OCI-LY3 (cell line): Measurements from ENCODE around the gene PRKG2.

ENCODE experiments used
- H2AFZ ChIP-seq: fragments of 200-600, 300-600 bp; shearing (Covaris generic); 2 replicates; pipeline ENCODE4 v1.6.0; 2014; ENCODE audit warnings: antibody characterized with exemption, low read depth, low read length
- H3K27ac ChIP-seq: fragments of 200-600, 300-600 bp; sonication (generic); 2 replicates; pipeline ENCODE4 v1.5.1; 2014; ENCODE audit warnings: mild to moderate bottlenecking, low read length, moderate library complexity, mixed read lengths
- H3K27me3 ChIP-seq: fragments of 200-600, 300-600 bp; sonication (generic); 2 replicates; pipeline ENCODE4 v1.6.1; 2014; ENCODE audit warnings: low read depth, low read length, mixed read lengths
- H3K36me3 ChIP-seq: fragments of 200-600, 300-600 bp; sonication (generic); replicated peaks from 2 replicates; pipeline ENCODE3; 2014; ENCODE audit warnings: low read depth, low read length, mixed read lengths
- H3K4me1 ChIP-seq: fragments of 300-600, 200-600 bp; sonication (generic); 2 replicates; pipeline ENCODE4 v1.6.1; 2014; ENCODE audit warnings: low read length, mixed read lengths
- H3K4me2 ChIP-seq: fragments of 200-600, 300-600 bp; sonication (generic); 2 replicates; pipeline ENCODE4 v1.6.1; 2014; ENCODE audit warnings: low read length, mixed read lengths
- H3K4me3 ChIP-seq: fragments of 300-600, 200-600 bp; sonication (generic); 2 replicates; pipeline ENCODE4 v1.5.1; 2014; ENCODE audit warnings: antibody characterized with exemption, mild to moderate bottlenecking, low read length, moderate library complexity
- H3K79me2 ChIP-seq: fragments of 300-600, 200-600 bp; shearing (Covaris generic); 2 replicates; pipeline ENCODE4 v1.6.1; 2014; ENCODE audit warnings: mild to moderate bottlenecking, low read length, mixed read lengths
- H3K9ac ChIP-seq: fragments of 300-600, 200-600 bp; shearing (Covaris generic); 2 replicates; pipeline ENCODE4 v1.6.0; 2014; ENCODE audit warnings: mild to moderate bottlenecking, low read length, moderate library complexity
- H3K9me3 ChIP-seq: fragments of 200-600, 300-600 bp; shearing (Covaris generic); 2 replicates; pipeline ENCODE4 v1.6.1; 2014; ENCODE audit warnings: low read length, mixed read lengths; ENCODE audit not compliant: insufficient read depth
- H4K20me1 ChIP-seq: fragments of 200-600, 300-600 bp; sonication (generic); 2 replicates; pipeline ENCODE4 v1.6.1; 2016; ENCODE audit warnings: low read length, mixed read lengths; ENCODE audit not compliant: insufficient read depth
- EZH2phosphoT487 ChIP-seq: fragments of 200-600 bp; shearing (Covaris generic); IDR thresholded peaks from 2 replicates; pipeline ENCODE4 v1.6.1; 2018; ENCODE audit warnings: antibody characterized with exemption, mixed run types, low read depth
- TF ChIP-seq, protein P1 (sequence below): fragments of 200-600, 300-600 bp; sonication (generic); IDR thresholded peaks from 2 replicates; pipeline ENCODE4 v1.5.1; 2014; ENCODE audit warnings: antibody characterized with exemption, low read length, low read depth

Gene PRKG2

DNA sequence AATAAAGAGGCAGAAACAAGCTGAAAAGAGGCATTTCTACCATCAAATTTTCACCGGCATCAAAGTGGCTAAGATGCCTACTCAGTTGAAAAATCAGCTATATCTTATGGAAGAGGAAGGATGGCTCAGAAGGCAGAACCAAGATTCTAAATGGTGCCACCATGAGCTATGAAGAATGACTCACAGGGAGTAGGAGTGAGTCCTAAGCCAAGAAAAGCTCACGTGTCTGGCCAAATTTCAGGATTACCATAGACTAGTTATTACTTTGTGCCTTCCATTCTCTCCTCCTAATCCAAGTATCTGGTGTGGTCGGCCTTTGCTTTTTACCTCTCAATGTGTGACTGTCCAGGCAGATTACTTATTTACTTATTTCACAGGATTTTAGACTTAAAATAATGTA is 129.7 kb downstream of the PRKG2 start:
- Histone ChIP-seq H3K9ac (no peak overlapping the region), H3K4me1 (no peaks in the 10 kb centered on the region), H3K27ac (no peak overlapping the region), H3K9me3 (no peaks in the 10 kb centered on the region), H3K4me3 (no peak overlapping the region), H3K36me3 (no peaks in the 10 kb centered on the region), H3K4me2 (no peak overlapping the region), H2AFZ (no peak overlapping the region), H4K20me1 (no peaks in the 10 kb centered on the region), H3K27me3 (no peaks in the 10 kb centered on the region), H3K79me2 (no peaks in the 10 kb centered on the region)
- no peak for TF ChIP-seq EZH2phosphoT487
- TF ChIP-seq, protein P1, sequence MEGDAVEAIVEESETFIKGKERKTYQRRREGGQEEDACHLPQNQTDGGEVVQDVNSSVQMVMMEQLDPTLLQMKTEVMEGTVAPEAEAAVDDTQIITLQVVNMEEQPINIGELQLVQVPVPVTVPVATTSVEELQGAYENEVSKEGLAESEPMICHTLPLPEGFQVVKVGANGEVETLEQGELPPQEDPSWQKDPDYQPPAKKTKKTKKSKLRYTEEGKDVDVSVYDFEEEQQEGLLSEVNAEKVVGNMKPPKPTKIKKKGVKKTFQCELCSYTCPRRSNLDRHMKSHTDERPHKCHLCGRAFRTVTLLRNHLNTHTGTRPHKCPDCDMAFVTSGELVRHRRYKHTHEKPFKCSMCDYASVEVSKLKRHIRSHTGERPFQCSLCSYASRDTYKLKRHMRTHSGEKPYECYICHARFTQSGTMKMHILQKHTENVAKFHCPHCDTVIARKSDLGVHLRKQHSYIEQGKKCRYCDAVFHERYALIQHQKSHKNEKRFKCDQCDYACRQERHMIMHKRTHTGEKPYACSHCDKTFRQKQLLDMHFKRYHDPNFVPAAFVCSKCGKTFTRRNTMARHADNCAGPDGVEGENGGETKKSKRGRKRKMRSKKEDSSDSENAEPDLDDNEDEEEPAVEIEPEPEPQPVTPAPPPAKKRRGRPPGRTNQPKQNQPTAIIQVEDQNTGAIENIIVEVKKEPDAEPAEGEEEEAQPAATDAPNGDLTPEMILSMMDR = no peak

DNA sequence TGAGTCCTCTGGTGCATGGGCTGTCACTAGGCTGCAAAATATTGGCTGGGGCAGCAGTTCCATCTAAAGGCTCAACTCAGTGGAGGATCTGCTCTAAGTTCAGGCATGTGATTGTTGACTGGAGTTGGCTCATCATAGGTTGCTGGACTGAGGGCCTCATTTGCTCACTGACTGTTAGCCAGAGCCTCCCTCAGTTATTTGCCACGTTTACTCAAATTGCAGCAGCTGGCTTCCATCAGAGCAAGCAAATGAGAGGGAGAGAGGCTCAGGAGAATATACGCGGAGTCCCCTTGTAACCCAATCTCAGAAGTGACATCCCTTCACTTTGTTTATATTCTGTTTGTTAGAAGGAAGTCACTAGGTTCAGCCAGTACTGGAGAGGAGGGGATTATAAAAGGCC is 130.4 kb downstream of the PRKG2 start:
- Histone ChIP-seq H3K27ac (no peak overlapping the region), H3K9me3 (no peaks in the 10 kb centered on the region), H3K27me3 (no peaks in the 10 kb centered on the region), H3K9ac (no peak overlapping the region), H3K36me3 (no peaks in the 10 kb centered on the region), H3K4me1 (no peaks in the 10 kb centered on the region), H3K4me3 (no peak overlapping the region), H2AFZ (no peak overlapping the region), H4K20me1 (no peaks in the 10 kb centered on the region), H3K4me2 (no peak overlapping the region), H3K79me2 (no peaks in the 10 kb centered on the region)
- TF ChIP-seq EZH2phosphoT487 = no peak
- TF ChIP-seq, protein P1 = no peak

DNA sequence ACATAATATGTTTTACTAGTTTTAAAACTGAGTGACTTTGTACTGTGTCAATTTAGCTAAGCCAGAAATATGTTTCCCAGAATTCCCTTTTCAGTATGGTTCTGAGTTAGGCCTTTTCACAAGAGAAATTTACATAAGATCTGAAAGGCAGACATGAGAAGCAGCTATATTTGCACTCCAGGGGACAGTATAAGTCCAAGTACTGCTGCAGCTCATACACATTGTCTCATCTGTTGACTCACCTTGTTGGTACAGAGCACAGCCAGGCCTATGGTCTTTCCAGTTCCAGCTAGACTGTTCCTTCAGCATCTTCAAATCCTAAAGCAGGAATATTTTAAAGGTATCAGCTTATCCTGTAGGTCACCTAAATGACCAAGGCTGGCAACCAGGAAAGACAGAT is 131.0 kb downstream of the PRKG2 start:
- Histone ChIP-seq H3K9ac (no peak overlapping the region), H4K20me1 (no peaks in the 10 kb centered on the region), H2AFZ (no peak overlapping the region), H3K4me2 (no peak overlapping the region), H3K36me3 (no peaks in the 10 kb centered on the region), H3K79me2 (no peaks in the 10 kb centered on the region), H3K27ac (no peak overlapping the region), H3K9me3 (no peaks in the 10 kb centered on the region), H3K27me3 (no peaks in the 10 kb centered on the region), H3K4me1 (no peaks in the 10 kb centered on the region), H3K4me3 (no peak overlapping the region)
- no peak for TF ChIP-seq EZH2phosphoT487
- TF ChIP-seq, protein P1 = peak; percentile 15; the same call in 1 of the 2 replicates

DNA sequence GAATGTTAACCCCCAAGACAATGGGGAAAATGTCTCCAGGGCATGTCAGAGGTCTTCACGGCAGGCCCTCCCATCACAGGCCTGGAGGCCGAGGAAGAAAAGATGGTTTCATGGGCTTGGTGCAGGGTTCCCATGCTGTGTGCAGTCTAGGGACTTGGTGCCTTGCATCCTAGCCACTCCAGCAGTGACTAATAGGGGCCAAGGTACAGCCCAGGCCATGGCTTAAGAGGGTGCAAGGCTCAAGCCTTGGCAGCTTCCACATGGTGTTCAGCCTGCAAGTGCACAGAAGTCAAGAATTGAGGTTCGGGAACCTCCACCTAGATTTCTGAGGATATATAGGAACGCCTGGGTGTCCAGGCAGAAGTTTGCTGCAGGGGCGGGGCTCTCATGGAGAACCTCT is 133.9 kb downstream of the PRKG2 start:
- H3K4me1 ChIP-seq = no peaks in the 10 kb centered on the region
- H3K27ac ChIP-seq = no peak overlapping the region
- no peaks in the 10 kb centered on the region for H3K36me3 ChIP-seq
- H3K9me3 ChIP-seq = no peaks in the 10 kb centered on the region
- no peaks in the 10 kb centered on the region for H3K79me2 ChIP-seq
- H2AFZ ChIP-seq = no peak overlapping the region
- TF ChIP-seq, protein P1 = no peak
- no peak for TF ChIP-seq EZH2phosphoT487
- H3K4me3 ChIP-seq = no peak overlapping the region
- no peaks in the 10 kb centered on the region for H3K27me3 ChIP-seq
- H3K9ac ChIP-seq = no peak overlapping the region
- H3K4me2 ChIP-seq = no peak overlapping the region
- H4K20me1 ChIP-seq = no peaks in the 10 kb centered on the region
